Testis (tissue), 3 donors: Measurements from ENCODE around the gene SNTG2. TPM values are rescaled to one million over a fixed set of nuclear protein-coding genes. Genes with fewer than 3 reads are reported as not detected.

Experiments
- DNase-seq: peaks from one replicate; pipeline ENCODE4 v3.0.0-alpha.2; 2019
- H3K27ac ChIP-seq, 2 donors: fragments of 200-600 bp; sonication (generic); one replicate each; pipeline ENCODE4 v1.5.1; 2019
- H3K27me3 ChIP-seq: fragments of 200-600 bp; sonication (generic); one replicate; pipeline ENCODE4 v1.5.1; 2019
- H3K36me3 ChIP-seq: fragments of 200-600 bp; sonication (generic); one replicate; pipeline ENCODE4 v1.5.1; 2017; ENCODE audit warnings: low read depth; ENCODE audit errors: missing control alignments
- H3K4me1 ChIP-seq: fragments of 200-600 bp; sonication (generic); one replicate; pipeline ENCODE4 v1.5.1; 2019
- H3K4me3 ChIP-seq, 2 donors: fragments of 200-600 bp; sonication (generic); one replicate each; pipeline ENCODE4 v1.5.1; 2017 to 2019
- H3K9me3 ChIP-seq: fragments of 200-600 bp; sonication (generic); one replicate; pipeline ENCODE4 v1.5.1; 2017
- POLR2A ChIP-seq: fragments of 450-650 bp; IDR thresholded peaks from one replicate; pipeline ENCODE4 v1.6.1; 2017; ENCODE audit warnings: antibody characterized with exemption, mild to moderate bottlenecking, moderate library complexity
- WGBS, 2 donors: methylation state at CpG; one replicate each; pipeline ENCODE4 v1.1.5; 2018; 5-methylcytosine and 5-hydroxymethylcytosine counted together
- intact Hi-C: fragments of 100-400 bp; cut with DNase I; formaldehyde crosslinking; loops from one replicate; pipeline ENCODE4 v1.15.1; 2023; ENCODE audit warnings: low total_unique reads
- polyA plus RNA-seq: library from polyadenylated mRNA; stranded (reverse); fragments of 350-450 nt; fragmentation: Illumina TruSeq; extraction: RNeasy Lipid Tissue Mini Kit (QIAGEN cat#74804); gene quantifications from one replicate; pipeline ENCODE4 v1.2.3, GENCODE V29; 2014; ENCODE audit warnings: low read depth, low replicate concordance; ENCODE audit not compliant: insufficient read depth
- total RNA-seq, 2 donors: library from RNA; depleted of rRNA; stranded (reverse); fragments of >200 nt; gene quantifications; one replicate each; pipeline ENCODE4 v1.2.3, GENCODE V29; 2016
- TF ChIP-seq, protein P1 (sequence below), 3 experiments: fragments of 450-650 bp in 2 of 3; fragments of 200-600 bp in 1 of 3; sonication (generic) in 1 of 3; IDR thresholded peaks; one replicate each; pipeline ENCODE4 v1.5.1; 2016 to 2019; ENCODE audit warnings: antibody characterized with exemption in 3 of 3, mild to moderate bottlenecking in 2 of 3, moderate library complexity in 1 of 3

SNTG2 gene
- total and polyA plus RNA-seq, 3 donors from 2014 or later: 8.7 to 10.2 (median 9.1) TPM

GRCh38 chr2:938181-939005 is 12.3 kb upstream of the SNTG2 start:
- 86 to 88% methylated on average over 21 of the region's 21 CpGs for WGBS, 2 donors
- Histone ChIP-seq H3K27ac (no peak overlapping the region), H3K36me3 (no peaks in the 10 kb centered on the region)

GRCh38 chr2:939936-940601 is 10.6 kb upstream of the SNTG2 start:
- TF ChIP-seq, protein P1, sequence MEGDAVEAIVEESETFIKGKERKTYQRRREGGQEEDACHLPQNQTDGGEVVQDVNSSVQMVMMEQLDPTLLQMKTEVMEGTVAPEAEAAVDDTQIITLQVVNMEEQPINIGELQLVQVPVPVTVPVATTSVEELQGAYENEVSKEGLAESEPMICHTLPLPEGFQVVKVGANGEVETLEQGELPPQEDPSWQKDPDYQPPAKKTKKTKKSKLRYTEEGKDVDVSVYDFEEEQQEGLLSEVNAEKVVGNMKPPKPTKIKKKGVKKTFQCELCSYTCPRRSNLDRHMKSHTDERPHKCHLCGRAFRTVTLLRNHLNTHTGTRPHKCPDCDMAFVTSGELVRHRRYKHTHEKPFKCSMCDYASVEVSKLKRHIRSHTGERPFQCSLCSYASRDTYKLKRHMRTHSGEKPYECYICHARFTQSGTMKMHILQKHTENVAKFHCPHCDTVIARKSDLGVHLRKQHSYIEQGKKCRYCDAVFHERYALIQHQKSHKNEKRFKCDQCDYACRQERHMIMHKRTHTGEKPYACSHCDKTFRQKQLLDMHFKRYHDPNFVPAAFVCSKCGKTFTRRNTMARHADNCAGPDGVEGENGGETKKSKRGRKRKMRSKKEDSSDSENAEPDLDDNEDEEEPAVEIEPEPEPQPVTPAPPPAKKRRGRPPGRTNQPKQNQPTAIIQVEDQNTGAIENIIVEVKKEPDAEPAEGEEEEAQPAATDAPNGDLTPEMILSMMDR (IDR thresholded peaks at IDR 0.05): no peak
- TF ChIP-seq POLR2A: no peak
- no peak overlapping the region for H3K4me3 ChIP-seq
- 85 to 88% methylated on average over 8 of the region's 8 CpGs for WGBS, 2 donors
- DNase-seq: no peak
- H3K27me3 ChIP-seq: no peaks in the 10 kb centered on the region
- H3K9me3 ChIP-seq: no peaks in the 10 kb centered on the region
- H3K4me1 ChIP-seq: no peaks in the 10 kb centered on the region
- H3K27ac ChIP-seq: no peak overlapping the region
- intact Hi-C loops: no loop called here
- H3K36me3 ChIP-seq: no peaks in the 10 kb centered on the region

More at GRCh38 chr2:938181-939005, 12.3 kb upstream of the SNTG2 start:
- Histone ChIP-seq H3K4me3 (no peak overlapping the region), H3K9me3 (no peaks in the 10 kb centered on the region), H3K4me1 (no peaks in the 10 kb centered on the region), H3K27me3 (no peaks in the 10 kb centered on the region)
- no peak for DNase-seq
- TF ChIP-seq, protein P1 (IDR thresholded peaks at IDR 0.05): no peak
- TF ChIP-seq POLR2A: no peak
- intact Hi-C loops: no loop called here

GRCh38 chr2:941871-942270 is 8.8 kb upstream of the SNTG2 start:
- Histone ChIP-seq H3K4me3 (no peak overlapping the region), H3K27me3 (no peaks in the 10 kb centered on the region), H3K9me3 (no peaks in the 10 kb centered on the region), H3K27ac (no peak overlapping the region), H3K36me3 (no peaks in the 10 kb centered on the region), H3K4me1 (no peaks in the 10 kb centered on the region)
- intact Hi-C loops: no loop called here
- no peak for DNase-seq
- WGBS, 2 donors: 83 to 84% methylated on average over 14 of the region's 14 CpGs
- TF ChIP-seq, protein P1 (IDR thresholded peaks at IDR 0.05): no peak
- TF ChIP-seq POLR2A: no peak

- H3K9me3 ChIP-seq: no peaks in the 10 kb centered on the region
- H3K4me1 ChIP-seq: no peaks in the 10 kb centered on the region
- intact Hi-C loops: no loop called here
- H3K27me3 ChIP-seq: no peaks in the 10 kb centered on the region
- DNase-seq: no peak
- H3K27ac ChIP-seq: no peak overlapping the region
- no peaks in the 10 kb centered on the region for H3K36me3 ChIP-seq
- no peak for TF ChIP-seq POLR2A
- TF ChIP-seq, protein P1 (IDR thresholded peaks at IDR 0.05): no peak
- 87% methylated on average over 10 of the region's 10 CpGs for WGBS, 2 donors
- H3K4me3 ChIP-seq: no peak overlapping the region
Measured at GRCh38 chr2:942775-943460, 7.7 kb upstream of the SNTG2 start.
